HG03159 (cell line): ENCODE measurements around the gene KLHL18.
"Not testable (repeated sequence)": the region's sequence is repeated elsewhere in the genome, so short reads cannot be mapped to it uniquely, and the experiment has no call there.

Source experiments
- ATAC-seq: cut with Tn5 transposase; IDR thresholded peaks from one replicate; pipeline ENCODE4 v1.9.1; 2021; ENCODE audit warnings: mild to moderate bottlenecking, moderate library complexity; ENCODE audit not compliant: unreplicated experiment

Gene KLHL18

DNA sequence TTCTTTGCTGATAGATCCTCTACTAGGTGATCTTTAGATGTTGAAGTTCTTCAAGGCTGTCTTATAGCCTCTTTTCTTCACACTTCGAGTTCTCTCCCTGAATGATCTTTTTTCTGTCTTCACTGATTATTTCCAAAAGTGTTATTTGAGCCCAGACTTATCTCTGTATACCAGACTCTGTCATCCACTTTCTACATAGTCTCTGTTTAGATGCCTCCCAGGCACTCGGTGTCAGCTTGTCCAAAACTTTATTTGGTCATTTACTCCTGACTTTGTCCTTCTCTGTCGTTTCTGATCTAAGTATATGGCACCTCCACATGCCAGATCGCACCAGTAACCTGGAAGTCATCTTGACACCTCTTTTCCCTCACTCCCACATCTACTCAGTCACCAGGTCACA lies 27.6 kb downstream of the KLHL18 start:
- ATAC-seq = no peak

DNA sequence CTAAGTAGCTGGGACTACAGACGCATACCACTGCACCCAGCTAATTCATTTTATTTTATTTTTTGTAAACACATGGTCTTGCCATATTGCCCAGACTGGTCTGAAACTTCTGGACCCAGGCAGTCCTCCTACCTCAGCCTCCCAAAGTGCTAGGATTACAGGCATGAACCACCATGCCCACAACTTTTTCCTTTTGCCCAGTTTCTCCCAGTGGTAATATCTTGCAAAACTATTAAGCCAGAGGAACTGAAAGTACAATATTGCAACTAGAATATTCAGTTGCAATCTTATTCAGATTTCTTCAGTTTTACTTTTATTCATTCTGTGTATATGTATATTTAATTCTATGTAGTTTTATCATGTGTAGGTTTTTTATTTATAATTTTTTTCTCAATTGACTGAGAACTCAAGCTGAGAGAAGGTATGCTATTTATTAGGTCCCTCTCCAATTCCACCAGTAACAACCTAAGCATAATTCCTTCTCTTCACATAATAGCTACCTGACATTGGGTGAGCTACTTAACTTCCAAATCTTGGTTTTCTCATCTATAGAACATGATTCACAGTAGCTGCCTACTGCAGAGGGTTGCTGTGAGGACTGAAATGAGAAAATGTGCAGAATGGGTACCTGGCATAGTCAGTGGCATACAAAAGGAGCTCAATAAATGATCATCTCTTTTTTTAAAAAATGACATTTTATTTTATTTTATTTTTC lies 30.8 kb downstream of the KLHL18 start:
- no peak for ATAC-seq

DNA sequence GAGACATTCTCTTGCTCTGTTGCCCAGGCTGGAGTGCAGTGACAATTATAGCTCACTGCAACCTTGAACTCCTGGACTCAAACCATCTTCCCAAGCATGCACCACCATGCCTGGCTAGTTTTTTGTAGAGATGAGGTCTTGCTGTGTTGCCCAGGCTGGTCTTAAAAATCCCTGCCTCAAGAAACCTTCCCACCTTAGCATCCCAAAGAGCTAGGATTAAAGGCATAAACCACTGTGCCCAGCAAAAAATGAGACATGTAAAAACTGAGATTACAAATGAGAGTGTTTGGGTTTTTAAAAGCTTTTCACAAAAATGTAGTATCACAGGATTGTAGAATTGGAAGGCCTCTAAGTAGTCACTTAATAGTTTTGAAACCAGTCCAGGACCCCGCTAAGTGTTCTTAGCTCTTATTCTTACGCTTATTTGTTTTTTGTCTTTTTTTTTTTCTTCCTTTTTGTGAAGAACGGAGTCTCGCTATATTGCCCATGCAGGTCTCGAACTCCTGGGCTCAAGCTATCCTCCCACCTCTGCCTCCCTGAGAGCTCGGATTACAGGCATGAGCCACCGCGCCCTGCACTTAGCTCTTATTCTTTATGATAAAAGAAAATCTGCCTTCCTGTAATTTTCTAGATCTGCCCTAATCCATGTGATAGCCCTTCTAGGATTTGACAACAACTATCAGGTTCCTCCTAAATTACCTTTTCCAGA lies 31.5 kb downstream of the KLHL18 start:
- no peak for ATAC-seq

DNA sequence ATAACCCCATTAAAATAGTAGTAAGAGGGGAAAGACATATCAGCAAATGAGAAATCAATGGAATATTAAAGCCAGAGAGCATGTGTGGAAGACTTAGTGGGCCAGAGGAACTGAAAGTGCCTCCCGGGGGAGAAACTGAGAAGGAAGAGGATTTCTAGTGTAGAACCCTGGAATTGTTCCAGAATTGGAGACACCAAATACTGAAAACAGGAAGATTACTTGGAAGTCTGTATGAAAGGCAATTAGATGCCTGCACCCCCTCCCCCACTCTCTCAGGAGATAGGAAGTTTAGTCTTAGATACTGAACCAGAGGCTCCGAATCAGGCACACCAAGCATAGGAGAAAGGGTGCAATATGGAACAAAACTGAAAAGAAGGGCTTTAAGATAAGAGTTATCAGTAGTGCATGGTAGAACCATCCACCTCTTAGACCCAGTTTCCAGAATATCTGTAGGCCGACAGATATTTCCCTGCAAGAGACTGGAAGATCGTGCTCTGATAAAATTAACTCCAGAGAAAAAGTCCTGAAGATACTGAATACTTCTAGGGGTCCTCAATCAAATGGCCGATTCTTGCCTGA lies 32.4 kb downstream of the KLHL18 start:
- ATAC-seq = no peak

DNA sequence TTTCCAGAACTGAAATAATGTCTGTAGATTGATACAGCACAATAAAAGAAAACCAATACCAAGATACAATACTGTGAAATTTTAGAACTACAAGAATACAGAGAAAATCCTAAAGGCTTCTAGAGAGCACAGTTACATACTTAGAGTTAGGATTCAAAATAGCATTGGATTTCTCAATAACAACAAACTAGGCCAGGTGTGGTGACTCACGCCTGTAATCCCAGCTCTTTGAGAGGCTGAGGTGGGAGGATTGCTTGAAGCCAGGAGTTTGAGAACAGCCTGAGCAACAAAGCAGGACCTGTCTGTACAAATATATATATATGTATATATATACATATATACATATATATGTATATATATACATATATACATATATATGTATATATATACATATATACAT lies 33.4 kb downstream of the KLHL18 start:
- not testable (repeated sequence) for ATAC-seq

DNA sequence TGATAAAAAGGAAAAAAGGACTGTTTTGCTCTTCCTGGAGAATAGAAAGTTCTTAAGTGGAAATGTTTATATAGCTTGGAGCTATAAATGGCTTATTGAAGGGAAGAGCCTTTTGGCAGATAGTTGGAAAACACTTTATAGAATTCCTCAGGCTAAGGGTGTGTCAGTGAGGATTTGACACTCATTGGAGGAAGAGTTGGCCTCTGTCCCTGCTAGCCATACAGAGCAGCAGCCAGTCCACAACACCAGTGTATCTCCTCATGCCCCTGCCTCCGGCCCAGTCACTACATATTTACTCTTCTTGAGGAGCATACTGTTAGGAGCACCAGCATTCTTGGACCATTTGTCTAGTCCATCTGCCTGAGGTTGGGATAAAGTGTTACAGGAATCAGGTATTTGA lies 36.2 kb downstream of the KLHL18 start:
- no peak for ATAC-seq

DNA sequence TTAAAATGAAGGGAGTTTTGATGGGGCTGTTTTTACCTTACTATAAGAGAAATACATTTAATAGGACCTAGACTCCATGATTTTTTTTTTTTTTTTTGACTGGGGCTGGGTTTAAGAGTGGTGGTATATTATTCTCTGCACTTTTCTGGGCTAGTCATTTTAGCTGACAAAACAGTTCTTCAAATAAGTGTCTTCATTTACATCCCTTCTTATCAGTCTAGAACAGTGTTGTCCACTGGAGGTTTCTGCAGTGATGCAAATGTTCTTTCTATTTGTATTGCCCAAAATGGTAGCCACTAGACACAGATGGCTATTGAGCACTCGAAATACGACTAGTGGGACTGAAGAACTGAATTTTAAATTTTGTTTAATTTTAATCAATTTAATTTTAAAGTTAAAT lies 37.2 kb downstream of the KLHL18 start:
- no peak for ATAC-seq

DNA sequence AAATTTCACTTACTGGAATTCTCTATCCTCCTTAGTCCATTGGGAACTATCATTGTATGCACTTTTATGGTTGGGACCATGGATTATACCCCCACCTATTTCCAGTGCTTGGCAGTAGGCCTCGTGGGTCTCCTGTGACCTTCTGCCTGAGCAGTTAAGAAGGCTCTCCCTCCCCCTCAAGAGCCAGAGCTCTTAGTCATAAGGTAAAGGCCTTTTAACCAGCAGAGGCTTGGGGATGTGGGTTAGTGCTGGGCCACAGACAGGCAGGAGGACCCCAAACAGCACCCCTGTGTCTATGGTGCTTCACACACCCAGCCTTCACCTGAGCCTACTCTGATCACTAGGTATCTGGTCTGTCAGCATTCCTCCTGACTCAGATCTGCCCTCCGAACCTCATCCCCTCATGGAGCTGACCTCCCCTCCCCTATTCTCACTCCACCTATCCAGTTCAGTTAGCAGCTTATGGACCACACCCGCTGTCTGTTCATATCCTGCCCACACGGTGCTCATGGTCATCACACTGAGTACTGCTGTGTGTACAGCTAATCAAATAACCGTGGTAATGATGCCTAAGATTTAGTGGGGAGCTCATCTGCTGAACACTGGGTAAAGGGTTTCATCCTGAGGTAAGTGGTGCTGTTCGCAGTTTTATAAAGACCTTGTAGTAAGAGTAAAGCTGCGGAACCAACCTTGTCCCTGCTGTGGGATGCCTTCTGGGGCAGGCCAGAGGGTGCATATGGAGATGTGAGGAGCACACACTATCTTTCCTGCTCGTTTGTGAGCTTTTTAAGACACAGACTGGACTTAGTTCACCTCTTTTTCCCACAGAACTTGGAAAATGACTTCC lies 40.9 kb downstream of the KLHL18 start:
- ATAC-seq = no peak

DNA sequence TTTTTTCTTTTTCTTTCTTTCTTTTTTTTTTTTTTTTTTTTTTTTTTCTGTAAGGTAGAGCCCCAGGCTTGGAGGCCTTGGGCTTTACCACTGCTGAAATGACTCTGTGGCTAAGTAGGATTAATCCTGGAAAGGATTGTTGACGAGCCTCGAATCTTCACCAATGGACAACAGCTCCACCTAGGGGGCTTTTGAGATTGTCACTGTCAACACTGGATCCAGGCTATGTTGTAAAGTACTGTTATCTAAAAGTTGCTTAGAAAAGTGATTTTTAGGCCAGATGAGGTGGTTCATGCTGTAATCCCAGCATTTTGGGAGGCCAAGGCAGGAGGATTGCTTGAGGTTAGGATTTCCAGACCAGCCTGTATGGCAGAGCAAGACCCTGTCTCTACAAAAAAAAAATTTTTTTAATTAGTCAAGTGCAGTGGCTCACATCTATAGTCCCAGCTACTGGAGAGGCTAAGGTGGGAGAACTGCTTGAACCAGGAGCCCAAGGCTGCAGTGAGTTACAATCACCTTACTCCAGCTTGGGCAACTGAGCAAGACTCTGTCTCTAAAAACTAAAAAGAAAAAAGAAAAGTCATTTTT lies 41.6 kb downstream of the KLHL18 start:
- ATAC-seq = no peak

DNA sequence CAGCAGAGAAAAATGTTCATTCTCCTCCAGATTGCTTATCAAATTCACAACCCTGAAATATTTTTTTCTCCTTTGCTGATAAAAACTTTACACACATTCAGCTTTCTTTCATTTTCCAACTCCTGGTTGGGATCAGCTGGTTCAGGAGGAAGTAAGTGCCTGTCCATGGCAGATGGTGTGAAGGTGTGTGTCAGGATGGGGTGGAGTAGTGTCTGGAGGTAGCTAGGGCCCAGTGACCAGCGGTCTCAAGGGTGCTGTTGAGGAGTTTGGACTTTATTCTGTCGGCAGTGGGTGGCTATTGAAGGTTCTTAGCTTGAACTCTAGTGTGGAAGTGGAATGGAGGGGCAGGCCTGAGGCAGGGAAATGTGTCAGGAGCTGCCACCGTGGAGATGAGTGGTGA lies 51.2 kb downstream of the KLHL18 start:
- no peak for ATAC-seq

DNA sequence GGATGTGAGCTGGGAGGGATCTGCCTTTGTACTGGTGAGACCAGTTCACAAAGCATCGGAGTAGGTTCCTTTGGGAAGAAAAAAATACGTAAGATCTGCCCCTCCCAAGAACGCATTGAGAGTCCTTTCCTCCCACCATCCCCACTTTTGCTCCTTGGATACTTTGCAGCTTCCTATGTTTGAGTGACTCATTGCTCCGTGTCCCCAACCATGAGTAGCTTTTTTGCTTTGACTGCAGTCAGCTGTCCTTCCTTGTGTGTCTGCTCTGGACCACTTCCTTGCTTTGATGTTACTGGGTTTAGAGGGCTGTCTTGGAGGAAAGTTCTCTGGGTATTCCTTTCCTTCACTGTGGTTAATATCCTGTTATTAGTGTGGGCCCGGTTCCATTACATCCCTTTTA lies 54.9 kb downstream of the KLHL18 start:
- no peak for ATAC-seq

DNA sequence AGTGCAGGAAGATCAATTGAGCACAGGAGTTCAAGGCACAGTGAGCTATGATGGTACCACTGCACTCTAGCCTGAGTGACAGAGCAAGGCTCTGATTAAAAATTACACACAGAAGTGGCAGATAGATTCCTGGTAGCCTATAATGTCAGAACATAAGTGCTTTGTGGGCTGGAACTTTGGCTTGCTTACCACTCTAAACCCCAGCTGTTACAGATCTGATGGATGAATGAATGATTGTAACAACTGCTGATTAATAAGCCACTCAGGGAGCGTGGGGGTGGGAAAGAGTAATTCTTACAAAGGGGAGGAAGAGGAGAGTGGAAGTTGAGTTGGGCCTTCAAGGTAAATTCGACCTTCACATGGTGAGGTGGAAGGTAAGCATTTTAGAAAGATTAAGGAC lies 57.2 kb downstream of the KLHL18 start:
- ATAC-seq = no peak

DNA sequence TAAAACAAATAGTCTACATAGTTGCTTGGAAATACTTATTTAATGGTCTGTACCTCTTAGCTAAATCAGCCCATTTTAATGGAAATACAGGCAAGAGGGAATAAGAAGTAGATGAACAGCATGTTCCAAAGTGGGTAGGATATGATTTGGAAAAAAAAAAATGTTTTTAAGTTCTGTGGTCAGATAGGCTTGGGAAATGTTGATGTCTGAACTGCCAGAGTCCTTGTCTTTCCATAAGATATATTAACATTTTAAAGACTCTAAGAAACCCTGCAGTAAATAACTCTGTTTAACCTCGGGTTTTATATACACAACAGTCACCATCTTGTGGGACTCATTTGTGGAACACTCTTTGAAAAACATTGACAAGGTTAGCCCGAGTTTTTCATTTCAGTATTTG lies 58.1 kb downstream of the KLHL18 start:
- no peak for ATAC-seq

DNA sequence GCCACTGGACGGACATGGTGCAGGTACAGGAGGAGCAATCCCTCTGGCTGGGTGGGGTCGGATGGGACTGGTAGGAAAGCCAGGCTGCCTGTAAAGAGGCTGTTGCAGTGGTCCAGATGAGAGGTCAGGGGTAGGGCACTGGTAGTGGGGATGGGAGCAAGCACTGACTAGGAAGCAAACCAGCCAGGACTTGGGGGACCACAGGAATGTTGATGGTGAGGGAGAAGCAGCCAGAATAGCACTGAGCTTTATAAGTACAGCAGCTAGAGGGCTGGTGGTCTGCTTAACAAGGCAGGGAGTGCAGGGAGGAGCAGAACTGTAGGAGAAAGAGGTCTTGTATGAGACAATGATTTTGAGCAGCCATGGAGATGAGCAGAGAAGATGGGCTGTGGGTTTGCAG lies 59.4 kb downstream of the KLHL18 start:
- no peak for ATAC-seq

DNA sequence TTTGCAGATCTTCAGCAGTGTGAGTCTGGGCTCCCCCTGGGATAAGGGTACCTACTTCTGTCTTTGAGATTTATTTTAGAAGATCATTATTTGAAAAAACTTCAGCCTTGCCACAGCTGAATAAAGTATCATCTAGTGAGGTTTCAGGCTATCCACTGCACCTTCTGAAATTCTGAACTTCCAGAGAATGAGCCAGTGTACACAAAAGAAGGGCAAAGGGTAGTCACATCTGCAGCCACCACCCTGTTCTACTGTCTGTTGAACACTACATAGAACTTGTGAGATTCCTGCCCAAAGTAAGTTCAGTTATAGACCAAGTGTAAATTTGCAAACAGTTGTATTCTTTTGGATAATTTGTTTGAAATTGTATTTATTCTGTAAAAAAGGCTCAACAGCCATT lies 60.1 kb downstream of the KLHL18 start:
- no peak for ATAC-seq

DNA sequence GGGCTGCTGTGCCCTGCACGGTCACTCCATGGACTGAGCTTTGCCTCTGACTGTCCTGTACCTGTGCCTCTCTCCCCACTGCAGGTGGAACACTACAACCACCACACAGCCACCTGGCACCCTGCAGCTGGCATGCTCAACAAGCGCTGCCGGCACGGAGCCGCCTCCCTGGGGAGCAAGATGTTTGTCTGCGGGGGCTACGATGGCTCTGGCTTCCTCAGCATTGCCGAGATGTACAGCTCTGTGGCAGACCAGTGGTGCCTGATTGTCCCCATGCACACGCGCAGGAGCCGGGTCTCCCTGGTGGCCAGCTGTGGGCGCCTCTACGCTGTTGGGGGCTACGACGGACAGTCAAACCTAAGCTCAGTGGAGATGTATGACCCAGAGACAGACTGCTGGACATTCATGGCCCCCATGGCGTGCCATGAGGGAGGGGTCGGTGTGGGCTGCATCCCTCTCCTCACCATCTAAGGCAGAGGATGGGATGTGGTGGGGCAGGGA lies 60.8 kb downstream of the KLHL18 start:
- no peak for ATAC-seq

DNA sequence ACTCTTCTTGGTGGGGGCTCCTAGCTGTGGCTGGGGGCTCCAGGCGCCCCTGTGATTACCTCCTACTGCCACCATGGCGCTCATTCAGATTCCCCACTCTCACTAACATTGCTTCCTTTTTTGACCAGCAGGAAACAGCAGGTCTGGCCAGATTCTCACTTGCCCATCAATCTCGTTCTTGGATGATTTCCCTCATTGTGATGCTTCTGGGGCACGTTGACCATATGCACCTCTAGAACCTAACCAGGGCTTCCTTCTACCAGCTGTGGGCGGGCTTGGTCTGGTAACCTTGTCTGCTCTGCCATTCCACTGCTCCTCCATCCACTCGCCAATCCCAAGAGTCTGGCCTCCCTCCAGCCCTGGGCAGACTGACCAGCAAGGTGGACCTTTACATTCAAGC lies 62.2 kb downstream of the KLHL18 start:
- no peak for ATAC-seq

DNA sequence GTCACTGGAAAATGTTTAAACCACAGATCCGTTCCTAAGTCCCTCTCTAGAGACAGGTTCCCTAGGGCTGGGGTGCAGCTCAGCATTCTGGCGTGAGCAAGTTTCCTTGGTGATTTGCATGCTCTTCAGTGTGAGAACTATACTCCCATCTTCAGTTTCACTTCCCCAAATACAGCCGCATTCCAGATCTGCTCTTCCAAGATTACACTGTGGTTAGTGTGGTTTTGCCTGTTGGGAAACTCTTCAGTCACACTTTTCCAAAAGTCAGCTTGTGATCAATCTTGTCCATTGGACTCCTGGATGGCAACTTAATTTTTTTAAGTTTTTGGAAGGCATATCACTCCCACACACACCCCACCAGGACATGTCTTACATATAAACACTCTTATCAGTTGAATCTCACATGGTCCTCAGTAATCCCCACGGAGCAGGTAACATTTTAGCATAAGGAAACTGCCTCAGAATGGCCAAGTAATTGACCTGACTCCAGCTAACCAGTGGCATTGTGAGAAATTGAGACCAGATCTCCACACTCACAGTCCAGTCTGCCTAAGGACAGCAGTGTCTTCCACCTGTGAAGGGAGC lies 64.6 kb downstream of the KLHL18 start:
- peak; percentile 58 for ATAC-seq

DNA sequence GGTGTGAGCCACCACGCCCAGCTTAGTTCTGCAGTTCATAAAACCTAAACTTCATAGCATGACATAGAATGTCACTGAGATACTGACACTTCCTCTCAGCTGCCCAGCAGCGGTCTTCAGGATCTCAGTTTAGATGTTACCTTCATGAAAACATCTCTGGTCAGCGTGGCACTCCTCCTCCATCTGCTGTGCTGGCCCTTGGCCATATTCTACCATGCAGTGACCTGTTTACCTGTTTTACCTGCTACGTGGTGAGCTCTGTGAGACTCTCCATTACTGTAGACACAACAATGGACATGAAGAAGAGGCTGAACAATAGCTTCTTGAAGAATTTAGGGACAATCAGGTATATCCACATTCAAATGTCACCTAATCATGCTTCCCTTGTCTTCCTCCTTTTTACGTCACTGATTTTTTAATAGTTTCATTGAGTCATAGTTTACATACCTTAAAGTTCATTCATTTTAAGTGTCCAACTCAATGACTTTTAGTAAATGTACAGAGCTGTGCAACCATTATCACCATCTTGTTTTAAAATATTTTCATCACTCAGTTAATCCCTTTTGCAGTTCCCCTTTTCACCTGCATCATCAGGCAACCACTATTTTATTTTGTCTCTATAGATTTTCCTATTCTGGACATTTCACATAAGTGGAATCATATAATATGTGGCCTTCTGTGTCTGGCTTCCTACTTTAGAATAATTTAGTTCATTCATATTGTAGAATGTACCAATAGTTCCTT lies 65.8 kb downstream of the KLHL18 start:
- no peak for ATAC-seq

DNA sequence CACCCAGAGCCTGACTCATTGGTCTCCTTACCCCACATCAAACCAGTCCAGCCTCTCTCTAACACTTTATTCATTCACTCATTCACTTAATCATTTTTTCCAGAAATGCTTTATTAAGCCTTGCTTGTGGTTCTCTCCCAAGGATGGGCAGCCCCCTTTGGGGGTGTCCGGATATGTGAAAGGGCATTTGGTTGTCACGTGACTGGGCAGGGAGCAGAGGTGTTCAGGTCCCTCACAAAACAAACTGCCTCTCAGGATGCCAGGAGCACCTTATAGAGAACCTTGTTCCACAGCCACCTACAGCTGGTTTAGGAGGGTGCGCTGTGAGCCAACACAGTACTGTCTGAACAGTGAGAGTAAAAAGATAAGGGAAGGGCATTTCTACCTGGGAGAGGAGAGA lies 72.3 kb downstream of the KLHL18 start:
- ATAC-seq = no peak
